ENCODE data around the gene GPBP1.
"Not testable (repeated sequence)": the region's sequence is repeated elsewhere in the genome, so short reads cannot be mapped to it uniquely, and the experiment has no call there.

The GPBP1 gene

DNA sequence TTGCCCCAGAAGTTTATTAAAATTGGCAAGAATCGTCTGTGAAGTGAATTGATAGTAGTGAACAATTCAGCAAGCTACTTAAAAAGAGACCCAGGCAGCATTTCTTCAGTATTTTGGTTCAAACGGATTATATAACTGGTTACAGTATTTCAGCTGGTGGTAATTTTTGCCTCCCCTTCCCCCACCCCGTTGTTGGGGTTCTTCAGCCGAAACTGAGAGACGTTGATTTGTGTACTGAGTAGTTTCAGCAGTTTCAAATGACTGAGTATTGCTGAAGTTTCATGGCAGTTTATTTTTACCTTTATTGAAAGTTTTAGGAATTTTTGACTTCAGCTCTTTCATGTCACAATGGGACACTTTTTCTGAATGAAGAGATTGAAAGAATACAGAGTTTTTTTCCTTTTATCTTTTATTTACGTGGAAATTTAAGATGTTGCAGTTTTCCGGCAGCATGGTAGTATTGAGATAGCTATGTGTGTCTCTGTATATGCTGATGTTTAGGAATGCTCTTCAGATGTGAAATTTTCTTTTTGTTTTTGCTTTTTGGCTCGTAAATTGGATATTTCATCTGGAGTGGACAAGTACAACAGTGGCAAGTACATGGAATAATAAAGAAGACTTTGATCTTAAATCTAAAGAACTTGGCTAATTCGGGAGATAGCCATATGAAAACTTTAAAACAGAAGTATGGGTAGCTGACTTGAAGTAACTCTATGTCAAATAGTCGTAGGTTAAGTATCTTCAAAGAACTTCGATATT is 1.9 kb downstream of the GPBP1 start:
- Histone ChIP-seq H3K9me3 (no peaks in the 10 kb centered on the region), H3K4me3 (ENCODE audit: low read depth, low read length) (peak overlapping the region; percentile 77), H3K4me1 (no peaks in the 10 kb centered on the region), H3K27me3 (no peaks in the 10 kb centered on the region), H3K36me3 (peaks cover 25% of the 10 kb centered on the region)
- no peak for DNase-seq
- TF ChIP-seq, protein P1, sequence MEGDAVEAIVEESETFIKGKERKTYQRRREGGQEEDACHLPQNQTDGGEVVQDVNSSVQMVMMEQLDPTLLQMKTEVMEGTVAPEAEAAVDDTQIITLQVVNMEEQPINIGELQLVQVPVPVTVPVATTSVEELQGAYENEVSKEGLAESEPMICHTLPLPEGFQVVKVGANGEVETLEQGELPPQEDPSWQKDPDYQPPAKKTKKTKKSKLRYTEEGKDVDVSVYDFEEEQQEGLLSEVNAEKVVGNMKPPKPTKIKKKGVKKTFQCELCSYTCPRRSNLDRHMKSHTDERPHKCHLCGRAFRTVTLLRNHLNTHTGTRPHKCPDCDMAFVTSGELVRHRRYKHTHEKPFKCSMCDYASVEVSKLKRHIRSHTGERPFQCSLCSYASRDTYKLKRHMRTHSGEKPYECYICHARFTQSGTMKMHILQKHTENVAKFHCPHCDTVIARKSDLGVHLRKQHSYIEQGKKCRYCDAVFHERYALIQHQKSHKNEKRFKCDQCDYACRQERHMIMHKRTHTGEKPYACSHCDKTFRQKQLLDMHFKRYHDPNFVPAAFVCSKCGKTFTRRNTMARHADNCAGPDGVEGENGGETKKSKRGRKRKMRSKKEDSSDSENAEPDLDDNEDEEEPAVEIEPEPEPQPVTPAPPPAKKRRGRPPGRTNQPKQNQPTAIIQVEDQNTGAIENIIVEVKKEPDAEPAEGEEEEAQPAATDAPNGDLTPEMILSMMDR (IDR thresholded peaks at IDR 0.05; ENCODE audit: low read depth, low read length): no peak

DNA sequence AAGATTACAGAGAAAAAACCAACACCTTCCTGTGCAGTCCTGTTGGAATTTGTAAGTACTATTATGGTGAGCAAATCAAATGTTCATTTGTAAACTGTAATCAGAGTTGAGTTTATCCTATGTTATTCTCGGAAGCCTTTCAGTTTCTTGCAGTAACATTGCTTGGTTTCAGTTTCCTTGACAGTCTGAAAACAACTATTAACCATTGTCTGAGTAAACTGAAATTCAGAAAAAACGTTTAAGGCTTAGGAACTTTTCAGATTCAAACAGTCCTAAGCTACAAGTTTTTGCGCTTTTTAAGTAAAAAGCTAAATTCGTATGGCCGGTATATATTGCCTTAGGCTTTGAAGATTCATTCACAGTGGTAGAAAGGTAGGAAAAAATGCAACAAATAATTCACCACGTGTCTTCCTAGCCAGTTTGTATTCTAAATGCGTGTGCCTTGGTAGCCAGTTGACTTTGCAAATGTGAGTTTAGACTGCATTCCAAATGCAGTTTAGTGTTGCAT is 2.5 kb downstream of the GPBP1 start:
- Histone ChIP-seq H3K27me3 (no peaks in the 10 kb centered on the region), H3K4me3 (ENCODE audit: low read depth, low read length) (peak overlapping the region; percentile 77), H3K36me3 (peaks cover 25% of the 10 kb centered on the region), H3K9me3 (no peaks in the 10 kb centered on the region), H3K4me1 (no peaks in the 10 kb centered on the region)
- DNase-seq: no peak
- TF ChIP-seq, protein P1 (IDR thresholded peaks at IDR 0.05; ENCODE audit: low read depth, low read length): no peak

DNA sequence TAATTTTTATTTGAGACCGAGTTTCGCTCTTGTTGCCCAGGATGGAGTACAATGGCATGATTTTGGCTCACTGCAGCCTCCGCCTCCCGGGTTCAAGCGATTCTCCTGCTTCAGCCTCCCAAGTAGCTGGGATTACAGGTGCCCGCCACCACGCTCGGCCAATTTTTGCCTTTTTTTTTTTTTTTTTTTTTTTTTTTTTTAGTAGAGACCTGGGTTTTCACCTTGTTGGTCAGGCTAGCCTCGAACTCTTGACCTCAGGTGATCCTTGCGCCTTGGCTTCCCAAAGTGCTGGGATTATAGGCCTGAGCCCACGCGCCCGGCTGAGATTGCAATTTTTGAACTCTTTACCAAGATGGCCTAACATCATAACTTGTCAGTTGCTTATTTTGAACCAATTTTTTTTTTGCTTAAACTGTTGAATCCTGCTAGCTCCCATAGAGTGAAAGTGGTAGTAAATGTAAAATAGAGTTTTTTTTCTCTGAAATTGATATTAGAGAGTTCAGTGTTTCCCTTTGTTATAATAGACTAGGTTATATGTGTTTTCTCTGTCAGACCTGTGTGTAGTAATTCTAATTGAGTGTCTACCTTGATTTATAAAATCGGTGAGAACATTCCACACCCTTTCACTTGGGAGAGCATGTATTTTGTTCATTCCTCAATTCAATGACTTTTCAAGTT is 3.8 kb downstream of the GPBP1 start:
- Histone ChIP-seq H3K9me3 (no peaks in the 10 kb centered on the region), H3K27me3 (no peaks in the 10 kb centered on the region), H3K36me3 (peaks cover 25% of the 10 kb centered on the region), H3K4me3 (ENCODE audit: low read depth, low read length) (peak overlapping the region; percentile 77), H3K4me1 (no peaks in the 10 kb centered on the region)
- DNase-seq: no peak
- TF ChIP-seq, protein P1 (IDR thresholded peaks at IDR 0.05; ENCODE audit: low read depth, low read length): no peak

- Histone ChIP-seq H3K4me3 (ENCODE audit: low read depth, low read length) (peak overlapping the region; percentile 77), H3K36me3 (peaks cover 31% of the 10 kb centered on the region)
- not testable (repeated sequence) for H3K9me3 ChIP-seq, H3K27me3 ChIP-seq, H3K4me1 ChIP-seq, DNase-seq
These were observed 4.4 kb downstream of the GPBP1 start for GRCh38 chr5:57178238-57178637.

DNA sequence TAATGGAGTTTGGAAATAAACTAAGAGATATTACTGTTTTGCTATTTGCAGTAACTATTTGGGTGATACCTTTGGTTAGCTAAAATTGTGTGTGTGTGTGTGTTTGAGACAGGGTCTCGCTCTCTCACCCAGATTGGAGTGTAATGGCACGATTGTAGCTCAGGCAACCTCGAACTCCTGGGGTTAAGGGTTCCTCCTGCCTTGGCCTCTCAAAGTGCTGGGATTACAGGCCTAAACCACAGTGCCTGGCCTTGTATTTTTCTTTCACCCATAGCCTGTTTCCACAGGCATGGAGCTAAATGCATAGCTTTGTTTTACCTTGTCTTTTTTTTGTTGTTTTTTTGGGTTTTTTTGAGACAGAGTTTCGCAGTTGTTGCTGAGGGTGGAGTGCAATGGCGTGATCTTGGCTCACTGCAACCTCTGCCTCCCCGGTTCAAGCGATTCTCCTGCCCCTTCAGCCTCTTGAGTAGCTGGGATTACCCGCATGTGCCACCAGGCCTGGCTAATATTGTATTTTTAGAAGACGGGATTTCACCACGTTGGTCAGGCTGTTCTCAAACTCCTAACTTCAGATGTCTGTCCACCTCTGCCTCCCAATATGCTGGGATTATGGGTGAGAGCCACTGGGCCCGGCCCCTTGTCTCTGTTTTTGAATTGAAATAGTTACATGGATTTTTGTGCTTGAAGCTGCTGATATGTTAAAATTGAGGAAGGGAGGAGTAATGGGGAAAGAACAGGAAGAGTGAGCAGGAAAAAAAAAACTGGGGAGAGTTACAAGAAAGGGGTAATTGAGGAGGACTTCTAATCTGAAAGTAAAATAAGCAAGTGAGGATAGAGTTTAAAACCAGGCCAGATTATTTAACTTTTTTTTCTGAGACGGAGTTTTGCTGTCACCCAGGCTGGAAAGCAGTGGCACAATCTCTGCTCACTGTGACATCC is 5.7 kb downstream of the GPBP1 start:
- H3K4me1 ChIP-seq: no peaks in the 10 kb centered on the region
- peaks cover 42% of the 10 kb centered on the region for H3K36me3 ChIP-seq
- H3K27me3 ChIP-seq: no peaks in the 10 kb centered on the region
- DNase-seq: no peak
- TF ChIP-seq, protein P1 (IDR thresholded peaks at IDR 0.05; ENCODE audit: low read depth, low read length): no peak
- H3K9me3 ChIP-seq: no peaks in the 10 kb centered on the region
- H3K4me3 ChIP-seq (ENCODE audit: low read depth, low read length): peak overlapping the region; percentile 31

DNA sequence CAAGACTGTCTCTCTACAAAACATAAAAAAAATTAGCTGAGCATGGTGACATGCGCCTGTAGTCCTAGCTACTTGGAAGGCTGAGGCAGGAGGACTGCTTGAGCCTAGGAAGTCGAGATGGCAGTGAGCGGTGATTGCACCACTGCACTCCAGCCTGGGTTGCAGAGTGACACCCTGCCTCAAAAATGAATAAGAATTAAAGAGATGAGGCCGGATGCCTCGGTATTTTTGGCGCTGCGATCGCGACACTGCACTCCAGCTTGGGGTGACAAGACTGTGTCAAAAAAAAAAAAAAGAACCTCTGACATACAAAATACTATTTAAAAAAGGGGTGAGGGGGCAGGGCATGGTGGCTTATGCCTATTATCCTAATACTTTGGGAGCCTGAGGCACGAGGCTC is 7.3 kb downstream of the GPBP1 start:
- no peak for DNase-seq
- Histone ChIP-seq H3K36me3 (peaks cover 41% of the 10 kb centered on the region), H3K4me1 (no peaks in the 10 kb centered on the region), H3K4me3 (ENCODE audit: low read depth, low read length) (no peak overlapping the region), H3K9me3 (no peaks in the 10 kb centered on the region), H3K27me3 (no peaks in the 10 kb centered on the region)
- TF ChIP-seq, protein P1 (IDR thresholded peaks at IDR 0.05; ENCODE audit: low read depth, low read length): no peak
